Endothelial cell of umbilical vein (primary cell): ENCODE results near the gene ATP10B. TPM values are rescaled to one million over a fixed set of nuclear protein-coding genes. Genes with fewer than 3 reads are reported as not detected.

Experiments
- BruUV-seq: library from RNA; stranded (reverse); fragments of 400-500 nt; replicated peaks from 2 replicates; lab custom pipeline; 2021; lab: Mats Ljungman, UMichigan
- CTCF ChIA-PET: fragments of 300-600, 350-600 bp; sonication (Branson Sonifier 250); formaldehyde crosslinking; loops from one replicate; lab custom pipeline; 2021; ENCODE audit warnings: antibody characterized with exemption, inconsistent platforms; lab: Charles Lee
- POLR2A ChIA-PET: fragments of 300-600, 350-600 bp; sonication (Branson Sonifier 250); formaldehyde crosslinking; loops from one replicate; lab custom pipeline; 2021; ENCODE audit warnings: antibody characterized with exemption, inconsistent platforms; lab: Charles Lee
- DNase-seq: peaks from one replicate; pipeline ENCODE4 v3.0.0-alpha.2; 2011; ENCODE audit warnings: low read depth, low spot score
- FAIRE-seq: peaks from 2 replicates; lab custom pipeline; 2011; peaks lifted over from hg19 to GRCh38; lab: Jason Lieb, UNC
- H2AFZ ChIP-seq: 2 replicates; pipeline ENCODE4 v1.6.0; 2012; ENCODE audit warnings: low read depth, low read length, control low read depth, inconsistent platforms
- H3K27ac ChIP-seq: 2 replicates; pipeline ENCODE4 v1.5.1; 2011; ENCODE audit warnings: low read depth, mild to moderate bottlenecking, control low read depth, low read length, moderate library complexity; ENCODE audit not compliant: insufficient read depth
- H3K27me3 ChIP-seq, 2 experiments: 2 replicates each; pipeline versions ENCODE4 v1.6.0 to v1.6.1; 2011; ENCODE audit warnings: low read length in 2 of 2, mixed read lengths in 1 of 2; ENCODE audit not compliant: control insufficient read depth in 2 of 2, insufficient read depth in 2 of 2
- H3K36me3 ChIP-seq, 2 experiments: 2 replicates in 1 of 2; 3 replicates in 1 of 2; pipeline ENCODE4 v1.5.1; 2011; ENCODE audit warnings: low read length in 2 of 2, mild to moderate bottlenecking in 1 of 2, moderate library complexity in 1 of 2; ENCODE audit not compliant: control insufficient read depth in 2 of 2, insufficient read depth in 2 of 2; ENCODE audit errors: extremely low read depth in 1 of 2
- H3K4me1 ChIP-seq: 3 replicates; pipeline ENCODE4 v1.5.1; 2011; ENCODE audit warnings: mild to moderate bottlenecking, low read length; ENCODE audit not compliant: control insufficient read depth, insufficient read depth; ENCODE audit errors: extremely low read depth
- H3K4me2 ChIP-seq: 2 replicates; pipeline ENCODE4 v1.6.1; 2011; ENCODE audit warnings: low read length, control low read depth, mixed read lengths; ENCODE audit not compliant: insufficient read depth
- H3K4me3 ChIP-seq, 3 experiments: fragments of 200-600 bp in 1 of 3; sonication (generic), shearing (Covaris generic) in 1 of 3; replicated peaks in 1 of 3; 2 replicates each; pipeline ENCODE4 v1.5.1; 2011 to 2016; ENCODE audit warnings: control low read depth in 3 of 3, low read length in 3 of 3, mild to moderate bottlenecking in 2 of 3, inconsistent platforms in 1 of 3, low read depth in 1 of 3, moderate library complexity in 1 of 3; ENCODE audit not compliant: insufficient read depth in 1 of 3
- H3K79me2 ChIP-seq: 2 replicates; pipeline ENCODE4 v1.6.0; 2012; ENCODE audit warnings: low read length, inconsistent platforms; ENCODE audit not compliant: control insufficient read depth, insufficient read depth
- H3K9ac ChIP-seq: replicated peaks from 2 replicates; pipeline ENCODE3; 2011; ENCODE audit warnings: low read length, control low read depth; ENCODE audit not compliant: insufficient read depth; ENCODE audit errors: extremely low read depth
- H3K9me1 ChIP-seq: replicated peaks from 3 replicates; pipeline ENCODE4 v1.6.0; 2011; ENCODE audit warnings: mild to moderate bottlenecking, low read length; ENCODE audit not compliant: control insufficient read depth, insufficient read depth; ENCODE audit errors: extremely low read depth
- H3K9me3 ChIP-seq: replicated peaks from 2 replicates; pipeline ENCODE4 v1.5.1; 2012; ENCODE audit warnings: low read length, inconsistent platforms; ENCODE audit not compliant: control insufficient read depth, insufficient read depth
- H4K20me1 ChIP-seq: replicated peaks from 2 replicates; pipeline ENCODE3; 2011; ENCODE audit warnings: mild to moderate bottlenecking, low read length; ENCODE audit not compliant: control insufficient read depth, insufficient read depth; ENCODE audit errors: extremely low read depth
- CTCF ChIP-seq, 2 donors: IDR thresholded peaks; 1 replicate in 1 of 2; 2 replicates in 1 of 2; pipeline ENCODE4 v1.5.1; 2011; ENCODE audit warnings: low read length in 2 of 2, mild to moderate bottlenecking in 2 of 2, moderate library complexity in 2 of 2, control low read depth in 1 of 2, inconsistent platforms in 1 of 2, low read depth in 1 of 2; ENCODE audit not compliant: insufficient read depth in 1 of 2; ENCODE audit errors: extremely low read depth in 1 of 2
- EZH2 ChIP-seq: IDR thresholded peaks from 2 replicates; pipeline ENCODE4 v1.6.1; 2012; ENCODE audit warnings: borderline replicate concordance, low read depth, mild to moderate bottlenecking, moderate library complexity, low read length, inconsistent platforms; ENCODE audit not compliant: severe bottlenecking
- FOS ChIP-seq: IDR thresholded peaks from 2 replicates; pipeline ENCODE4 v1.6.1; 2011; ENCODE audit warnings: mild to moderate bottlenecking, low read length, moderate library complexity, borderline replicate concordance; ENCODE audit not compliant: insufficient read depth
- GATA2 ChIP-seq: IDR thresholded peaks from 2 replicates; pipeline ENCODE4 v1.7.0; 2011; ENCODE audit warnings: low read depth, mild to moderate bottlenecking, moderate library complexity, mixed read lengths, low read length; ENCODE audit not compliant: insufficient read length, insufficient read depth
- JUN ChIP-seq: IDR thresholded peaks from 2 replicates; pipeline ENCODE4 v1.6.1; 2011; ENCODE audit warnings: borderline replicate concordance, low read depth; ENCODE audit not compliant: insufficient read length, insufficient read depth
- MYC ChIP-seq: IDR thresholded peaks from one replicate; pipeline ENCODE4 v1.6.1; 2011; ENCODE audit warnings: mild to moderate bottlenecking, low read depth, low read length
- POLR2A ChIP-seq: IDR thresholded peaks from 2 replicates; pipeline ENCODE4 v1.6.1; 2012; ENCODE audit warnings: low read depth, mild to moderate bottlenecking, control low read depth, low read length
- POLR2AphosphoS5 ChIP-seq: IDR thresholded peaks from 2 replicates; pipeline ENCODE4 v1.6.1; 2012; ENCODE audit warnings: low read depth, mild to moderate bottlenecking, control low read depth, low read length, moderate library complexity; ENCODE audit not compliant: insufficient read depth
- dilution Hi-C: fragments of 300-500 bp; cut with MboI; formaldehyde crosslinking; loops from one replicate; pipeline ENCODE4 v1.15.0; 2019; ENCODE audit warnings: low sequenced_read_pairs; ENCODE audit not compliant: extremely low pct_ligation_motif_present
- intact Hi-C: fragments of 100-400 bp; cut with micrococcal nuclease; formaldehyde crosslinking; loops from one replicate; pipeline ENCODE4 v1.10.0; 2022
- polyA plus RNA-seq, 4 experiments: library from polyadenylated mRNA; depleted of rRNA in 3 of 4; stranded (reverse) in 3 of 4; unstranded in 1 of 4; fragments of >200 nt; gene quantifications; 2 replicates each; pipeline versions ENCODE4 v1.2.1 to v1.2.3, GENCODE V29; 2011 to 2012; ENCODE audit warnings: missing spikeins in 1 of 4
- total RNA-seq: library from RNA; stranded (reverse); gene quantifications from 2 replicates; pipeline ENCODE4 v1.2.3, GENCODE V29; 2021
- TF ChIP-seq, protein P1 (sequence below): IDR thresholded peaks from 2 replicates; pipeline ENCODE4 v1.6.1; 2011; ENCODE audit not compliant: insufficient read depth, insufficient read length

The ATP10B gene
- total and polyA plus RNA-seq, 2 donors (not counting 3 experiments of a cell fraction or from before 2014, with no cell fraction given) = not detected

DNA sequence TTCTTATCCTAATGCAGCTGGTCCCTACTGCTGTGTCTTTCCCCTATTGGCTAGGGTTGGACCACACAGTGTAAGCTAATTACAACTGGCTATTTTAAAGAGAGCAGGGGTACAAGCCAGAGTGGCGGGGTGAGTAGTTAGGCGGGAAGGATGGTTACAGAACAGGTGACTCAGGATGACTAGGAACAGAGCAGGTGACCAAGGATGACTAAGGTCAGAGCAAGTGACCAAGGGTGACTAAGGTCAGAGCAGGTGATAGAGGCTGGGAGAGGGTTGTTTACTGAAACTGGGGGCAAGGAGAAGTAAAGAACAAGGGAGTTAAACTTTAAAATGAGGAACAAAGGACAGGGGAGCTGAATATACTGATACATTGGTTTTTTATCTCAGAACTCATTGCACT lies 304.9 kb downstream of the ATP10B start:
- no peak for FAIRE-seq
- no peak overlapping the region for H3K9ac ChIP-seq
- H3K9me1 ChIP-seq = no peaks in the 10 kb centered on the region
- no TSS peak for BruUV-seq
- H4K20me1 ChIP-seq = no peaks in the 10 kb centered on the region
- H3K79me2 ChIP-seq = no peaks in the 10 kb centered on the region
- H2AFZ ChIP-seq = no peak overlapping the region
- dilution Hi-C loops = no loop called here
- H3K27ac ChIP-seq = no peak overlapping the region
- H3K36me3 ChIP-seq = no peaks in the 10 kb centered on the region
- ChIA-PET POLR2A (no interaction called here), CTCF (no interaction called here)
- intact Hi-C loops = no loop called here
- no peak overlapping the region for H3K4me3 ChIP-seq
- TF ChIP-seq POLR2A (no peak), CTCF (IDR thresholded peaks at IDR 0.05; ENCODE audit: extremely low read depth in 1 of 2, insufficient read depth in 1 of 2, low read depth in 1 of 2, low read length in 2 of 2) (no peak), FOS (no peak), JUN (no peak), EZH2 (no peak), POLR2AphosphoS5 (no peak), MYC (no peak), GATA2 (no peak)
- TF ChIP-seq, protein P1, sequence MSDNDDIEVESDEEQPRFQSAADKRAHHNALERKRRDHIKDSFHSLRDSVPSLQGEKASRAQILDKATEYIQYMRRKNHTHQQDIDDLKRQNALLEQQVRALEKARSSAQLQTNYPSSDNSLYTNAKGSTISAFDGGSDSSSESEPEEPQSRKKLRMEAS = no peak
- no peaks in the 10 kb centered on the region for H3K9me3 ChIP-seq
- H3K4me2 ChIP-seq = no peak overlapping the region
- no peaks in the 10 kb centered on the region for H3K27me3 ChIP-seq
- H3K4me1 ChIP-seq = no peaks in the 10 kb centered on the region
- DNase-seq = no peak
